Measurements from ENCODE around the gene KCNN4.

GRCh38 chr19:43721469-43722048, 59.2 kb downstream of the KCNN4 start:
- no peak for TF ChIP-seq RAD21 (conservative IDR thresholded peaks at IDR 0.05)
- TF ChIP-seq, protein P1, sequence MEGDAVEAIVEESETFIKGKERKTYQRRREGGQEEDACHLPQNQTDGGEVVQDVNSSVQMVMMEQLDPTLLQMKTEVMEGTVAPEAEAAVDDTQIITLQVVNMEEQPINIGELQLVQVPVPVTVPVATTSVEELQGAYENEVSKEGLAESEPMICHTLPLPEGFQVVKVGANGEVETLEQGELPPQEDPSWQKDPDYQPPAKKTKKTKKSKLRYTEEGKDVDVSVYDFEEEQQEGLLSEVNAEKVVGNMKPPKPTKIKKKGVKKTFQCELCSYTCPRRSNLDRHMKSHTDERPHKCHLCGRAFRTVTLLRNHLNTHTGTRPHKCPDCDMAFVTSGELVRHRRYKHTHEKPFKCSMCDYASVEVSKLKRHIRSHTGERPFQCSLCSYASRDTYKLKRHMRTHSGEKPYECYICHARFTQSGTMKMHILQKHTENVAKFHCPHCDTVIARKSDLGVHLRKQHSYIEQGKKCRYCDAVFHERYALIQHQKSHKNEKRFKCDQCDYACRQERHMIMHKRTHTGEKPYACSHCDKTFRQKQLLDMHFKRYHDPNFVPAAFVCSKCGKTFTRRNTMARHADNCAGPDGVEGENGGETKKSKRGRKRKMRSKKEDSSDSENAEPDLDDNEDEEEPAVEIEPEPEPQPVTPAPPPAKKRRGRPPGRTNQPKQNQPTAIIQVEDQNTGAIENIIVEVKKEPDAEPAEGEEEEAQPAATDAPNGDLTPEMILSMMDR (IDR thresholded peaks at IDR 0.05; ENCODE audit: poor library complexity, severe bottlenecking), result no peak

Data from neural cell (in vitro differentiated cells).